Measurements from ENCODE around the gene ACSS2. TPM values are rescaled to one million over a fixed set of nuclear protein-coding genes. Genes with fewer than 3 reads are reported as not detected.
"Not testable (repeated sequence)": the region's sequence is repeated elsewhere in the genome, so short reads cannot be mapped to it uniquely, and the experiment has no call there.

The ACSS2 gene
- total RNA-seq, 1 donor from 2014 or later: 46.2 TPM

DNA sequence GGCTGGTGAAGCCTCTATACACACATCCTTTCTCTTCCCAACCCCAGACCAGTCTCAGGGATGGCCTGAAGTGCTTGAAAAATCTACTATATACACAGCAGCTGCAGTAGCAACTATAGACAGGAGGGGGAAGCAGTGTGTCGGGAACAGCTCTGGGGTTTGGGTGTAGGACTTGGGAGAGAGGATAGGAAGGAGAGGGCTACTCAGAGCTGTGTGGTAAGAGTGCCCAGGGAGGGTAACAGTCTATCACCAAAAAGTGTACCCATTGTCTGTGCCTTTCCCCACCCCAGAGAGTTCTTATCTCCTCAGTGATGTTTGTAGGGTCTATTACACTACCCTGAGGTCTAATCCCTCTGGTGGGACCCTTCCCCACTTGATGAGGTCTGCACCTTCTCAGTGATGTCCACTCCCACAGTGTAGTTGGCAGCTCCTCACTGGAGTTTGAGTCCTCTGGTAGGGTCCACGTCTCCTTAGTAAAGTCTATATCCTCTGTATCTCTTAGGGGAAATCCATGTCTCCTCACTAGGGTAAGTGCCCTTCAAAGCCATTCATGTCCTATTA is 2.2 kb upstream of the ACSS2 start:
- peak; percentile 88 to 90 for DNase-seq (ENCODE audit: low read depth in 2 of 2)

GRCh38 chr20:34875642-34876405 is 588 bp upstream of the ACSS2 start:
- DNase-seq (ENCODE audit: low read depth in 2 of 2): no peak

DNA sequence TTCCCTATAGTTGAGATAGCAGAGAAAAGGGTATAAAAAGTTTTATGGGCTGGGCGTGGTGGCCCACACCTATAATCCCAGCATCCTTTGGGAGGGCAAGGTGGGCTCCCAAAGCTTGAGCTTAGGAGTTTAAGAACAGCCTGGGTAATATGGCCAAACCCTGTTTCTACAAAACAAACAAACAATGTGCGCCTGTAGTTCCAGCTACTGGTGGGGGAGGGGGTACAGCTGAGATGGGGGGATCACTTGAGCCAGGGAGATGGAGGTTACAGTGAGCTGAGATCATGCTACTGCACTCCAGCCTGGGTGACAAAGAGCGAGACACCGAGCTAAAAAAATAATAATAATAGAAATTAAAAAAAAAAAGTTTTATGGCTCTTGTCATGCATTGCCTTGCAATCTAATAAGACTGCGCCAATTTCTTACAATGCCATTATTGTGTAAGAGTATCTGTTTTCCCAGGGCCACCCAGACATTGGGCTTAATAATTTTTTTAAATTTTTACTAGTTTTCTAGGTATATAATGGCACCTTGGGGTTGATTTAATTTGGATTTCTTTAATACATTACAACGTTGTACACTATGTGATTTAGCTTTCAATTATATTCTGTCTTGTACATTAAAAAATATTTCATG is 3.9 kb downstream of the ACSS2 start:
- DNase-seq (ENCODE audit: low read depth in 2 of 2): no peak

GRCh38 chr20:34880971-34881370 is 4.6 kb downstream of the ACSS2 start:
- not testable (repeated sequence) for DNase-seq (ENCODE audit: low read depth in 2 of 2)

GRCh38 chr20:34881689-34882088 is 5.3 kb downstream of the ACSS2 start:
- no peak for DNase-seq (ENCODE audit: low read depth in 2 of 2)

DNA sequence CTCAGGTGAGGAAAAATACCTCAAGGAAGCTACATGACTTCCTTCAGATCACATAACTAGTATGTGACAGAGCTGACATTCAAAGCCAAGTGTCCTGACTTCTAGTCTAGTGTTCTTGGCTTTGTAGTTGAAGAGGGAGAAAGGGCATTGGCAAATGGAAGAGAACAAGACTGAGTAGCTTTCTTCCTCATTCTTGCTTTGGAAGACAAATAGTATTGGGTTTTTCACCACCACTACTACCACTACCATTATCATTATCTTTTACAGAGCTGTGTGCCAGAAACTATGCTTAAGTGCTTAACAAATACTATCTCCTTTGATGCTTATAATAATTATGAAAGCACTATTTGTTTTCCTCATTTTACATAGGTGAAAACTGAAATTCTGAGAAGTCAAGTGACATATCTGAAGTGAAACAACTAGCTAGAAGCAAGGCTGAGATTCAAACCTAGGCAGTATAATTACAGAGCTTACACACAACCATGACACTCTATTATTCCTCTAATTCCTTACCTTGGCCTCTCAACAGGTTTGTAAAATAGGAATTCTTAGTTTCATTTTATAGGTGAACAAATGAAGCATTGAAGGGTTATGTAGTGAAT is 6.8 kb downstream of the ACSS2 start:
- DNase-seq (ENCODE audit: low read depth in 2 of 2): no peak

- DNase-seq (ENCODE audit: low read depth in 2 of 2): no peak
Observed at GRCh38 chr20:34883809-34884208, 7.4 kb downstream of the ACSS2 start.

- no peak for DNase-seq (ENCODE audit: low read depth in 2 of 2)
Observed at GRCh38 chr20:34884260-34884659, 7.8 kb downstream of the ACSS2 start.

- no peak for DNase-seq (ENCODE audit: low read depth in 2 of 2)
Observed at GRCh38 chr20:34886122-34886521, 9.7 kb downstream of the ACSS2 start.

GRCh38 chr20:34887023-34887422 is 10.6 kb downstream of the ACSS2 start:
- no peak for DNase-seq (ENCODE audit: low read depth in 2 of 2)

GRCh38 chr20:34888468-34888867 is 12.1 kb downstream of the ACSS2 start:
- peak in 1 of 2 donors; percentile 70 for DNase-seq (ENCODE audit: low read depth in 2 of 2)

DNA sequence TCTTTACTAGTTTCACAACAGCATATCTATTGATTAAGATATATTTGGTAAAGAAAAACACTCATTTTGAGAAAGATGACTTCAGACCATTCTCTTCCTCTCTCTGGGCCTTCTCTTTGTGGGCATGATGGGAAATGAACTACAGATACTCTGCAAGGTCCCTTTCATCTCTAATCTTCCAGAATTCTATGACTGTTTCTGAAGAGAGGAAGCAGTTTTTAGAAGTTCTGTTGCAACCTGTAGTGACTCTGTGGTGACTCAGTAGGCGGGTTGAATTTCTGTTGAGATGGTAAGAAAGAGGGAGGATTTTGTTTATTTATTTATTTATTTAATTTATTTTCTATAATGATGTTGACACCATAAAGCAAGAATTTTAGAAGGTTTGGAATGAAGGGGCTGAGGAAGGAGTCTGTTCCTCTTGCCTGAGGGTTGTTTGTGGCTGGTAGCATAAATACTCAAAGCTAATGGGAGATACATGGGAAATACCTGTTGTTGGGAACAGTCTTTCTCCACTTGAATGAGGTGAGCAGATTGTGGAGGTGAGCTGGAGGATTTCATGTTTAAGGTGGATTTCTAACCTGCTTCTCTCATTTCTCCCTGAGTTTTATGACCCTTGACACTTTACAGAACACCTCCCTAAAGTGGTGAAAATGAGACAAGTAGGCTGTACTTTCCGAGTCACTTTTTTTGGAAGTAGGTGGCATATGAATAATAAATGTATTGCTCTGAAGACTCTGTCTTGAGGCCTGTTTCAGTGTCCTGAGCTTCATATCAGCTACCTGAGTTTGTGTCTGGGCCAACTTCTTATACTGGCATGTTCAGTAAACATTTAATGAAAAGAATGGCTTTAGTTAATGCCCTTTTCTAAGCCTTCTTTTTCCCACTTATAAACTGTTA is 15.0 kb downstream of the ACSS2 start:
- DNase-seq (ENCODE audit: low read depth in 2 of 2): peak in 1 of 2 donors; percentile 44

DNA sequence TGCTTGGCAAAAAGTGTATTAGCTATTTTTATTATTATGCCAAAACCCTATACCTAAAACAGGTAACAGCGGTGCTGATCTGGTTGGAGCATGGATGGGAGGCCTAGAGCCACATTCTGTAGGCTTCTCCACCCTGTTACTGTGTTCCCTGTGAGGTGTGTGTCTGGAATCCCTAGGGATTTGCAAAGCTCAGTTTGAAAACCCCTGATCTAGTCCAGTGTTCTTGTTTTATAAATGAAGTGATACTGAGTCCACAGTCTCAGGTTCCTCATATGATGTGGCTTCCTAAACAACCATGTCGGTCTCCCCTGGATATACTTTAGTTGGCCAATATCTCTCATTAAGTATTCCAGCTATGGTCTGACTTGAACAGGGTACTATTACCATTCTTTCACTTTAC is 16.3 kb downstream of the ACSS2 start:
- DNase-seq (ENCODE audit: low read depth in 2 of 2): no peak

- no peak for DNase-seq (ENCODE audit: low read depth in 2 of 2)
Observed at GRCh38 chr20:34894723-34895122, 18.3 kb downstream of the ACSS2 start.

GRCh38 chr20:34895465-34895864 is 19.1 kb downstream of the ACSS2 start:
- DNase-seq (ENCODE audit: low read depth in 2 of 2): no peak

- DNase-seq (ENCODE audit: low read depth in 2 of 2): no peak
Observed at GRCh38 chr20:34896086-34896621, 19.7 kb downstream of the ACSS2 start.

GRCh38 chr20:34898129-34898528 is 21.7 kb downstream of the ACSS2 start:
- not testable (repeated sequence) for DNase-seq (ENCODE audit: low read depth in 2 of 2)

DNA sequence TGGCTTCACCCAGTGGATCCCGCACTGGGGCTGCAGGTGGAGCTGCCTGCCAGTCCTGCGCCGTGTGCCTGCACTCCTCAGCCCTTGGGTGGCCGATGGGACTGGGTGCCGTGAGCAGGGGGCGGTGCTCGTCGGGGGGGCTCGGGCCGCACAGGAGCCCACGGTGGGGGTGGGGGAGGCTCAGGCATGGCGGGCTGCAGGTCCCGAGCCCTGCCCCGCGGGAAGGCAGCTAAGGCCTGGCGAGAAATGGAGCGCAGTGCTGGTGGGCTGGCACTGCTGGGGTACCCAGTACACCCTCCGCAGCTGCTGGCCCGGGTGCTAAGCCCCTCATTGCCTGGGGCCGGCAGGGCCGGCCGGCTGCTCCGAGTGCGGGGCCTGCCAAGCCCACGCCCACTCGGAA is 22.3 kb downstream of the ACSS2 start:
- DNase-seq (ENCODE audit: low read depth in 2 of 2): not testable (repeated sequence)

DNA sequence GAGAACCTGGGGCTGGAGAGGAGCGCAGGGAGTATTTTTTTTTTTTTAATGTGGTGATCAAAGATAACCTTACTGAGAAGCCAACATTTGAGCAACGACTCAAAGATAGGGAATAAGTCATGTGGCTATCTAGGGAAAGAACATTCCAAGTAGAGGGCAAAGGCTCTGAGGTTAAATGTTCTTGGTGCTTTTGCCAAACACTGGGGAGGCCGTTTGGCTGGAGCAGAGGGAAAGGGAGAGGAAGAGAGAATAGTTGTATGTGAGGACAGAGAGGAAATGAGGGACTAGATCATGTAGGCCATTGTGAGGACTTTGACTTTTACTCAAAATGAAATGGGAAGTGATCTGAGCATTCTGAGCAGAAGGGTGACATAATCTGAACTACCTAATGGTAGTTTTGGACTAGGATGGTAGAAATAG is 27.8 kb downstream of the ACSS2 start:
- DNase-seq (ENCODE audit: low read depth in 2 of 2): peak in 1 of 2 donors; percentile 57

- peak; percentile 85 to 92 for DNase-seq (ENCODE audit: low read depth in 2 of 2)
Observed at GRCh38 chr20:34907616-34908469, 31.4 kb downstream of the ACSS2 start.

Measured in lung microvascular endothelial cell (primary cell).